GM19463 (cell line): ENCODE results near the gene SDF2.

Experiments used
- ATAC-seq: cut with Tn5 transposase; IDR thresholded peaks from one replicate; pipeline ENCODE4 v1.9.1; 2021; ENCODE audit warnings: mild to moderate bottlenecking, moderate library complexity; ENCODE audit not compliant: unreplicated experiment

Gene SDF2

GRCh38 chr17:28661635-28662526 lies at the start of gene SDF2, which contains the start of gene SUPT6H:
TSS of gene SDF2 (minus strand) at chr17:28661906. CDS start at chr17:28661876, 30 bp downstream.
TSS of gene SUPT6H (plus strand) at chr17:28662205. CDS start at chr17:28673402, 11,197 bp downstream.
- peak; percentile 85 for ATAC-seq

- peak; percentile 82 for ATAC-seq
Measured at GRCh38 chr17:28710861-28711722, 49.4 kb upstream of the SDF2 start.

- no peak for ATAC-seq
Measured at GRCh38 chr17:28707339-28707720, 45.6 kb upstream of the SDF2 start.

- ATAC-seq = no peak
Measured at GRCh38 chr17:28706471-28707338, 45.0 kb upstream of the SDF2 start.

- no peak for ATAC-seq
Measured at GRCh38 chr17:28705728-28706334, 44.1 kb upstream of the SDF2 start.

- no peak for ATAC-seq
Measured at GRCh38 chr17:28705074-28705659, 43.5 kb upstream of the SDF2 start.

- no peak for ATAC-seq
Measured at GRCh38 chr17:28704219-28704858, 42.6 kb upstream of the SDF2 start.

- no peak for ATAC-seq
Measured at GRCh38 chr17:28703552-28704218, 42.0 kb upstream of the SDF2 start.

GRCh38 chr17:28702752-28703150 lies 41.0 kb upstream of the SDF2 start:
- ATAC-seq = no peak

GRCh38 chr17:28702026-28702751 lies 40.5 kb upstream of the SDF2 start:
- ATAC-seq = no peak

GRCh38 chr17:28700830-28701492 lies 39.3 kb upstream of the SDF2 start:
- ATAC-seq = no peak

- no peak for ATAC-seq
Measured at GRCh38 chr17:28700278-28700677, 38.6 kb upstream of the SDF2 start.

- ATAC-seq = no peak
Measured at GRCh38 chr17:28698253-28698941, 36.7 kb upstream of the SDF2 start.

GRCh38 chr17:28693869-28694268 lies 32.2 kb upstream of the SDF2 start:
- ATAC-seq = no peak

- ATAC-seq = no peak
Measured at GRCh38 chr17:28689011-28689410, 27.3 kb upstream of the SDF2 start.

- no peak for ATAC-seq
Measured at GRCh38 chr17:28688481-28688880, 26.8 kb upstream of the SDF2 start.

- ATAC-seq = no peak
Measured at GRCh38 chr17:28686296-28686695, 24.6 kb upstream of the SDF2 start.
